Measurements from ENCODE around the gene CD207.
A peak's percentile ranks its signal among the peaks of the same experiment; 100 is the strongest.

Gene CD207

GRCh38 chr2:70797506-70797905, 38.1 kb downstream of the CD207 start:
- no peak for DNase-seq
- intact Hi-C loops (cut with DNase I), result no loop called here

- DNase-seq, result no peak
- intact Hi-C loops (cut with DNase I), result no loop called here
Measured at GRCh38 chr2:70796262-70796661, 39.4 kb downstream of the CD207 start.

GRCh38 chr2:70795164-70795995, 40.2 kb downstream of the CD207 start:
- intact Hi-C loops (cut with DNase I), result no loop called here
- DNase-seq, result no peak

GRCh38 chr2:70793450-70793849, 42.2 kb downstream of the CD207 start:
- no peak for DNase-seq
- intact Hi-C loops (cut with DNase I), result no loop called here

GRCh38 chr2:70790136-70790828, 45.3 kb downstream of the CD207 start, which contains the start of gene FIGLA:
Gene FIGLA, minus strand, starts transcription at chr2:70790643. Its CDS starts 5 bp downstream, at chr2:70790638.
- intact Hi-C loops (cut with DNase I), result no loop called here
- peak in 2 of 10 donors; percentile 80 to 84 for DNase-seq

GRCh38 chr2:70789304-70790135, 46.1 kb downstream of the CD207 start:
- intact Hi-C loops (cut with DNase I), result loop anchor here (1.0 to 10.0 kb wide), 3 partner anchors 65 to 485 kb away; partner anchors contain the start of gene FAM136A
- peak; percentile 48 to 96 (median 74) for DNase-seq

GRCh38 chr2:70785137-70785911, 50.3 kb downstream of the CD207 start:
- DNase-seq, result peak; percentile 29 to 95 (median 63)
- intact Hi-C loops (cut with DNase I), result loop anchor here (1.0 to 10.0 kb wide), 3 partner anchors 69 to 481 kb away; partner anchors contain the start of gene FAM136A

- no peak for DNase-seq
- intact Hi-C loops (cut with DNase I), result loop anchor here (10.0 kb wide), 2 partner anchors 70 to 480 kb away; partner anchors contain the start of gene FAM136A
Measured at GRCh38 chr2:70784320-70784719, 51.3 kb downstream of the CD207 start.

Data from posterior cingulate gyrus (tissue), 11 donors.